Panc1 (cell line): ENCODE results near the gene CORIN.

ENCODE experiments used
- CTCF ChIP-seq: fragments of 450-650 bp; IDR thresholded peaks from 2 replicates; pipeline ENCODE4 v1.5.1; 2017; ENCODE audit warnings: mild to moderate bottlenecking
- POLR2AphosphoS5 ChIP-seq: IDR thresholded peaks from 2 replicates; pipeline ENCODE4 v1.6.1; 2012; ENCODE audit warnings: mild to moderate bottlenecking, low read depth, low read length, moderate library complexity
- REST ChIP-seq, 2 experiments: IDR thresholded peaks; 2 replicates each; pipeline ENCODE4 v1.6.1; 2011 to 2012; ENCODE audit warnings: low read depth in 2 of 2, control low read depth in 1 of 2, low read length in 1 of 2, mild to moderate bottlenecking in 1 of 2, moderate library complexity in 1 of 2; ENCODE audit not compliant: insufficient read depth in 1 of 2

- TF ChIP-seq CTCF (no peak), POLR2AphosphoS5 (no peak), REST (IDR thresholded peaks at IDR 0.05; ENCODE audit: insufficient read depth in 1 of 2, low read depth in 2 of 2, low read length in 1 of 2) (no peak)
These were observed 116.4 kb downstream of the CORIN start for GRCh38 chr4:47721485-47721884.
